IPS-11a (cell line): ENCODE measurements around the gene PSG1.
"Not testable (repeated sequence)": the region's sequence is repeated elsewhere in the genome, so short reads cannot be mapped to it uniquely, and the experiment has no call there.

Experiments used
- H3K4me3 ChIP-seq: one replicate; pipeline ENCODE4 v1.5.1; 2013; ENCODE audit warnings: low read depth, low read length, control low read depth

Gene PSG1

DNA sequence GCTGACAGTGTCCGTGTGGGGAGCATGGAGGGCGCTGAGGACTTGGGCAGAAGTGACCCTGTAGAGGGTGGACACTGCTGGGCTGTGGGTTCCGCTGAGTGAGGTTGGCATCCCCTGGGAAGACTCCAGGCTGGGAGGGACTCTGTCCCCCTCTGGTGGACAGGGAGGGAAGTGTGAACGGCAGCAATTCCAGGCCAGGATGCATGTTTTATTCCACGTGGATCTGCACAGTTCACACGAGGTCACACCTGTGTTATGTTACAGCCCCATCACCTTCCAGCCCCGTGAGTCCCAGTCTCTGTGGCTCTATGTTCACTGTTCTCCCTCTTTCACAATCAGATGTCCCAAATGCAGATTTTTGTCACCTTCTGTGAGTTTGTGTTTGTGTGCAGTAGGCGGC is 1.8 kb upstream of the PSG1 start:
- not testable (repeated sequence) for H3K4me3 ChIP-seq

DNA sequence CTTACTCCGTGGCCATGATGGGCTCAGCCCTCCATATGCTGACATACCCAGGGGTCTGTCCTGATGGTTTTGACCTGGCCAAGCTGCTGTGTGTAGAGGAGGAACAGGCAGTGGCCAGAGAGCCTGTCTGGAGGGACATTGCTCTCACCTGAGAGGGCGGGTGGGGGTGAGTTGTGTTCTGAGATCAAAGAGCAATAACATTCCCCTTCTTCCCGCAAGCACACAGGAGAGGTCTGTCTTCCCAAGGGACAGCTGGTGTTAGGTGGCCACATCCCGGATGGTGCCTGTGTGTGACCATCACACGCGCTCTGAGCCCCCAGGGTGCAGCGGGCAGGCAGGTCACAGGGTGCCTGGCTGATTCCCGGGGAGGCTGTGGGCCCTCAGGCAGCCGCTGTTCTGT is 1.1 kb upstream of the PSG1 start:
- H3K4me3 ChIP-seq = not testable (repeated sequence)

DNA sequence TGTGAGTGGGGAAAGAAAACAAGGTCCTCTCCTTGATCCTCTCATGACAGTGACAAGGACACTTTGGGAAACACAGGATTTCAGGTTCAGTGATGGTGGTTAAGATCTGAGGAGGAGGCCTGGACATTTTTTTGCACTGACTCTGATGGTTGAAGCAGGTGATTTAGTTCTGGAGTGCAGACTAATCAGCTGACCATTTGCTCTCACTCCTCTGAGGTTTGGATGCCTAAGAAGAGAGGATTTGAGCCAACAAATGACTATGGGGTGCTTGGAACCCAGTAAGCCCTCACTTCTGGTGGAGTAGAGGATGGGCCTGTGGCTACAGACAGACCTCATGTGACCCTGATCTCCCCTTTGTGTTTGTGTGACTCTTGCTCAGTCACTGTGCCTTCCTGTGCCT is 2.9 kb downstream of the PSG1 start:
- not testable (repeated sequence) for H3K4me3 ChIP-seq

DNA sequence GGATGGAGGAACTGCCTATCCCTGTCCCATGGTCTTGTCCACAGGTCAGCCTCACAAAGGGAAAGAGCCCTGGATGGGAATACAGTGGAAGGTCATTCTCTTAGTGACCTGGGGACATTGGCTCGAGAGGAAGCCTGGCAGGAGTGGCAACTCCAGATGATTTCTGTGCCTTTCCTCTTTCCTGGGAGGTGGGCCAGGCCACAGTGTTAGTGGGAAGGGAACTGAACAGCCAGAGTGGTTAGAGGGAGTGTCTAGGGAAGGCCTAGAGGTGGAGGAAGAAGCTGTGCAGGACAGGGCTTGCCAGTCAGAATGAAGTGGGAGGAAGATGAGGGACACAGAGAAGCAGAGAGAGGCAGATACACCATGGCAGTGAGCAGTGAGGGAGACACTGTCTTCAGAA is 3.6 kb downstream of the PSG1 start:
- H3K4me3 ChIP-seq = not testable (repeated sequence)

DNA sequence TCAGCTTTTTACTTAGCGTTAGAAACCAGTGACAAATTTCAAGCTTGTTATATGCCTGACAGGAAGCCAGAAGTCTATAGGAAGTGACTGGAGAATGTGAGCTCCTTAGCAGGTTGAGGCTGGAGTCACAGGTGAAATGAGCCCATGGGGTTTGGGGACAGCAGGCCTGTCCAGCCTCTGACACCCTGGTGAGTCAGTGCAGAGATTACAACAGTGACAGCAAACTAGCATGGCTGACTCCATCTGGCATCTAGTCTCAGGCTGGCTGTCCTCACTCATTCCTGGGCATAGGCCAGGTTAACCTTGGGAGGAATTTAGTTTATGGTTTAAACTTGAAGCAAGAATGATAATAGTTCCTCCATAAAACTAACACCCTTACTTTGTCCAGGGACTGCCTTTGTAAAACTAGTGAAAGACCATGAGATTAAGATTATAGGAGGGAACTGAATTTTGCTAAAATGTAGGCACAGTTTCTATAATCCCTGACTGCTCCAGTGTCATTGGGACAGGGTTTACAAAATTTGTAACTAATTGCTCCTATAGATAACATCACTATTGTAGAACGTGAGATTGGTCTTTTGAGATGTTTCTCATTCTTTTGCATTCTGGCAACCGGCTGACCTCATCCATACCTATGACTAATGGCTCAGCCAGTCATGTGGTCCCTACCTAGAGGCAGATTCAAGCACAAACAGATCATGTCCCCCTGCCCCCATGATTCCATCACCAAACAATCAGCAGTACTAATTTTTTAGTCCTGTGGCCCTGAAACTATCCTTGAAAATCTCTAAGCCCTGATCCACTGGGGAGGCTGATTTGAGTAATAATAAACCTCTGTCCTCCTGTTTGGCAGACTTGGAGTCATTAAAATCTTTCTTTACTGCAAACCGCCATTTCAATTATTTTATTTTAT is 4.4 kb downstream of the PSG1 start:
- H3K4me3 ChIP-seq = not testable (repeated sequence)

DNA sequence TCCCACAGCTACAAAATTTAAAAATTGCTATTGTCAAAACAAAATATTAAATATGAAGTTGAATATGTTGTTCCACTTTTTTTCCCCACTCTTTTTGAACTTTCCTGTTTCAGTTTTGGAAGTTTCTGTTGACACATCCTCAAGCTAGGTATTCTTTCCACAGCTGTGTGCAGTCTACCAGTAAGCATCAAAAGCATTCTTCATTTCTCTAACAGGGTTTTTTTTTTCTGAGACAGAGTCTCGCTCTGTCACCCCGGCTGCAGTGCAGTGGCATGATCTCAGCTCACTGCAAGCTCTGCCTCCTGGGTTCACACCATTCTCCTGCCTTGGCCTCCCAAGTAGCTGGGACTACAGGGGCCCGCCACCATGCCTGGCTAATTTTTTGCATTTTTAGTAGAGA is 5.4 kb downstream of the PSG1 start:
- not testable (repeated sequence) for H3K4me3 ChIP-seq

DNA sequence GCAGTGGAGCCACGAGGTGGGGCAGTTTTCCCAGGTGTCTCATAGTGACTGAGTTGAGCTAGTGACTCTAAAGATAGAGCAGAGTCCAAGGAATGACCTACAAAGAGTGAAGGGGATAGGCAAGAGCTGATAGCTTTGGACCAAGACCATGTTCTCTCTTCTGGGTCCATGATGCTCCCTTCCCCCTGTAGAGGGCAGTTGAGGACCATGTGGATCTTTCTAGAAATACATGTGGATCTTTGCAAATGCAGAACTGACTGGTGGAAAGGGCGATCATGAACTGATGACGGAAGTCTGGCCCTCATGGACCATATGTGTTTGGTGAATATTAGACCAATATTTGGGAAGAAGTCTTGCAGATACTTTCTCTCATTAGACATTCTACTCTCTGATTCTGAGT is 6.9 kb downstream of the PSG1 start:
- H3K4me3 ChIP-seq = no peak overlapping the region

DNA sequence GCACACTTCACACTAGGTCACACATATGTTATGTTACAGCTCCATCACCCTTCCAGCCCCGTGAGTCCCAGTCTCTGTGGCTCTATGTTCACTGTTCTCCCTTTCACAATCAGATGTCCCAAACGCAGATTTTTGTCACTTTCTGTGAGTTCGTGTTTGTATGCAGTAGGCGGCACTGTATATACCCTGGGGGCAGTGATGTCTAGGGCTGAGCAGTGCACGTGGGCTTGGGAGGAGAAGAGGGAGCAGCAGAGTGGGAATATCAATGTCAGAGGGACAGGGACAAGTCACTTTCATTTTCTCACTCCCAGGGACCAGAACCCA is 22.0 kb downstream of the PSG1 start:
- H3K4me3 ChIP-seq = no peak overlapping the region

DNA sequence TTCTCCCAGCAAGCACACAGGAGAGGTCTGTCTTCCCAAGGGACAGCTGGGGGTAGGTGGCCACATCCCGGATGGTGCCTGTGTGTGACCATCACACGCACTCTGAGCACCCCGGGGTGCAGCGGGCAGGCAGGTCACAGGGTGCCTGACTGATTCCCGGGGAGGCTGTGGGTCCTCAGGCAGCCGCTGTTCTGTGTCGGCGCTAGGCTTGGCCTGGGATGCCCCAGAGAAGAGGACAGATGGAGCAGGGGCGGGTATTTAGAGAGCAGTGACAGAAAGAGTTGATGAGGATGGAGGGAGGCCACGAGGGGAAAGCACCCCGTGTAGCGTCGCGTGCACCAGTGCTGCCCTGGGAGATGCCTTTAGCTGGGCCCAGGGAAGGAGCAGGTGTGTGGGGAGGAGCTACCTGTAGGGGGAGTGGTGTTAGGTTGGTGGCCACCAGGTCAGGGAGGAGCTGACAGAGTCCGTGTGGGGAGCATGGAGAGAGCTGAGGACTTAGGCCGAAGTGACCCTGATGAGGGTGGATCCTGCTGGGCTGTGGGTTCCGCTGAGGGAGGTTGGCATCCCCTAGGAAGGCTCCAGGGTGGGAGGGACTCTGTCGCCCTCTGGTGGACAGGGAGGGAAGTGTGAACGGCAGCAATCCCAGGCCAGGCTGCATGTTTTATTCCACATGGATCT is 22.5 kb downstream of the PSG1 start:
- not testable (repeated sequence) for H3K4me3 ChIP-seq

DNA sequence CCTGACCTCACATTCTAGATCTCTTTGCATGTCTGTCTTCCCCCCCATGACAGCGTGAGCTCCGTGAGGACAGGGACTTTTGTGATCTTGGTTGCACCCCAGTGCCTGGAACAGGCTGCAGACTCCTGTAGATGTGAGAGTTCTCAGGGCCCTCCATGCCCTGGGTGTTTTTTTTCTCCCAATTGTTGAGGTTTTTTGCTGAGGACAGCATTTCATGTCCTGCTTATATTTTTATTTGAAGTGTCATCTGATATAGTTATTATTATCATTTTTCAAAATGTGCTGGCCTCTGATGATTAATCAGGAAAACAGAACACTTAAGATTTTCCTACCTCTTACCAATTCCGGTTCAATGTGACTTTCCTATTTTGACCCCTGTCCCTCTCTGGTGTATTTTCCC is 24.8 kb downstream of the PSG1 start:
- not testable (repeated sequence) for H3K4me3 ChIP-seq

DNA sequence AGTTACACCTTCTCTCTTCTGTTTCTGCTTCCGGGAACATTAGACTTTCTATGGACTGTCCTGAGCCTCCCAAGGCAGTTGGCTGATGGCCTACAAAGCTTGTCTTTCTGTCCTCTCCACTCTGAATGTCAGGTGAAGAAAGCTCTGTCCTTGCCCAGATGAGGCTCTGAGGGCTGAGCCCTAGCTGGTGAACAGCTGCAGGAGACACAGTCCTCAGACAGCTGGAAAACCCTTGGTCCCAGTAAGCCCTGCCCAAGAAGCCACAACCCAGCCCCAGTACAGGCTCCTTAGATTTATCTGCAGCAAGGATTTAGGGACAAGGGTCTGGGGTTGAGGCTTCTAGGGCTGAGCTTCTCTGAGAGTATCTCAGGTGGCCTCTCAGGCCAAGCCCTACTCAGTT is 26.3 kb downstream of the PSG1 start:
- H3K4me3 ChIP-seq = not testable (repeated sequence)

DNA sequence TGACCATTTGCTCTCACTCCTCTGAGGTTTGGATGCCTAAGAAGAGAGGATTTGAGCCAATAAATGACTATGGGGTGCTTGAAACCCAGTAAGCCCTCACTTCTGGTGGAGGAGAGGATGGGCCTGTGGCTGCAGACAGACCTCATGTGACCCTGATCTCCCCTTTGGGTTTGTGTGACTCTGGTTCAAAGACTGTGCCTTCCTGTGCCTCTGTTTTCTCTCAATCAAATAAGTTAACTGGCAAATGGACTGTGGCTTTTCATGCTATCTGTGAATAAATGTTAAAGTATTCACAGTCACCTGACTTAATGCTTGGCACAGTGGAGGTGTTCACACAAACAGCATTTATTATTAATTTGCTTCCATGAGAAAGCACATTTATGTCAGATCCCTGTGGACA is 26.7 kb downstream of the PSG1 start:
- not testable (repeated sequence) for H3K4me3 ChIP-seq

DNA sequence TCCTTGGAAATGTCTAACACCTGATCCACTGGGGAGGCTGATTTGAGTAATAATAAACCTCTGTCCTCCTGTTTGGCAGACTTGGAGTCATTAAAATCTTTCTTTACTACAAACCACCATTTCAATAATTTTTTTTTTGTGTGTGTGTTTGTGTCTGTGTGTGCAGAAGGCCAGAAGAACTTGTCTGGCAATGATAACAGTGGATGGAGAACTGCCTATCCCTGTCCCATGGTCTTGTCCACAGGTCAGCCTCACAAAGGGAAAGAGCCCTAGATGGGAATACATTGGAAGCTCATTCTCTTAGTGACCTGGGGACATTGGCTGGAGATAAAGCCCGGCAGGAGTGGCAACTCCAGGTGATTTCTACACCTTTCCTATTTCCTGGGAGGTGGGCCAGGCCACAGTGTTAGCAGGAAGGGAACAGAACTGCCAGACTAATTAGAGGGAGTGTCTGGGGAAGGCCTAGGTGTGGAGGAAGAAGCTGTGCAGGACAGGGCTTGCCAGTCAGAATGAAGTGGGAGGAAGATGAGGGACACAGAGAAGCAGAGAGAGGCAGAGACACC is 27.7 kb downstream of the PSG1 start:
- not testable (repeated sequence) for H3K4me3 ChIP-seq

DNA sequence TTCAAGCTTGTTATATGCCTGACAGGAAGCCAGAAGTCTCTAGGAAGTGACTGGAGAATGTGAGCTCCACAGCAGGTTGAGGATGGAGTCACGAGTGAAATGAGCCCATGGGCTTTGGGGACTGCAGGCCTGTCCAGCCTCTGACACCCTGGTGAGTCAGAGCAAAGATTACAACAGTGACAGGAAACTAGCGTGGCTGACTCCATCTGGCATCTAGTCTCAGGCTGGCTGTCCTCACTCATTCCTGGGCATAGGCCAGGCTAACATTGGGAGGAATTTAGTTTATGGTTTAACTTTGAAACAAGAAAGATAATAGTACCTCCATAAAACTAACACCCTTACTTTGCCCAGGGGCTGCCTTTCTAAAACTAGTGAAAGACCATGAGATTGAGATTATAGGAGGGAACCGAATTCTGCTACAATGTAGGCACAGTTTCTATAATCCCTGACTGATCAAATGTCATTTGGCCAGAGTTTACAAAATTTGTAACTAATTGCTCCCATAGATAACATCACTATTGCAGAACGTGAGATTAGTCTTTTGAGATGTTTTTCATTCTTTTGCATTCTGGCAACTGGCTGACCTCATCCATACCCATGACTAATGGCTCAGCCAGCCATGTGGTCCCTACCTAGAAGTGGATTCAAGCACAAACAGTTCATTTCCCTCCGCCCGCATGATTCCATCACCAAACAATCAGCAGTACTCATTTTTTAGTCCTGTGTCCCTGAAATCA is 28.4 kb downstream of the PSG1 start:
- H3K4me3 ChIP-seq = no peak overlapping the region

DNA sequence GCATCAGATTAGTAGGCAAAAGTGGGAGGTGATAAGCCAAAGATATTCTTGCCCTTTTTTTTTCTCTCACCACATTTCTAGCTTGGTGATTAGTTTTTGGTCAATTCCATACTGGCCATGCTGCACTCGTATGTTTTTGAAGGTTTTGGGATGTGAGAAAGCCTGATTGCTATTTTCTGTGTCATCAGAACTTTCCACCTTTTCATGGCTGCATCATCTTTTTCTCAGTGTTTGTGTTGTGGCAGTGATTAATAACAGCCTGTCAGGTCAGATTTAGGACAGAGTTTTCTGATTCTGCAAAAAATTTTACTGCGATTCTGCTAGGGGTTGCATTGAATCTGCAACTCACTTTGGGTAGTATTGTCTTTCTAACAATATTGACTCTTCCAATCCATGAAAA is 32.9 kb downstream of the PSG1 start:
- no peak overlapping the region for H3K4me3 ChIP-seq

DNA sequence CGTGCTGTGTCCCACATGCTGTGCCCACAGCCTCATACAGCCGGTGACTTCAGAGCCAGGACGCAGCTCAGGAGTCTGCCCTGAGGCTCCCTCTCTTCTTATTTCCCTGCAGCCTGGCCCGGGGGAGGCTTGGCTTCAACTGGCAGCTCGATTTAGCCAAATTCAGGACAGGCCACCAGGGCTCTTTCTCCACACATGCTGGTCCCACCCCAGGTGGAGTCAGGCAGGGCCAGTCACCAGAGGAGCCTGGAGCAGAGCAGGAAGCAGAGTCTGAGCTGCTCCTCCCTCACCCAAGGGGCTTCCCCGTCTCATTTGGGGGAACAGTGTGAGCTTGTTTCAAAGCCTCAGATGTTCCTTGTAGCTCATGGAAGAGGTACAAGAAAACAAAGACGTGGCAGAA is 35.9 kb downstream of the PSG1 start:
- H3K4me3 ChIP-seq = not testable (repeated sequence)

DNA sequence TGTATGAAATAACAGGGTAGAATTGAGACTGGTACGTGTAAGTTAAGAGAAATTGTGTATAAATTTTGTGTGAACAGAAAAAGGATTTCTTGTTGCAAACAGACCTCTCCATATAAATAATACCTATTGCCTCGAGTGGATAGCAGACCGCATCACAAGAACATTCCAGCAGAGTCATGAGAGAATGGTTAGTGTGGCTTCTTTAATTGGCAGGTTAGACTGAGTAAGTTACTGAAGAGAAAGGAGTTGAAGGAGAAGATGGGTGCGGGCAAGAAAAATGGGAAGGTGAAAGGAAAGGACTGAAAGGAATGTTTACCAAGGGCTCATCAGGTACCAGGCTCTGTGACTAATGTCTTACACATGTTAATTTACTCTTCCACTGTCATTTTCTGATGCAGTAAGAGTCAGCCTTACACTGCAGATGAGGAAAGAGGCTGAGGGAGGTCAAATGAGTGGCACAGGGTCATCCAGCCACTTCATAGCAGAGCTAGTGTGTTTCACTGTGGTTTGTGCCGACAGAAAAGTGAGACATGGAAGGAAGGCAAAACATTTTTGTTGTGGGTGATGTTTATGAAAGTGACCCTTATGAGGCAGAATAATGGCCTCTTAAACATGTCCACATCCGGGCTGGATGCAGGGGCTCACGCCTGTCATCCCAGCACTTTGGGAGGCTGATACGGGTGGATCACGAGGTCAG is 46.6 kb downstream of the PSG1 start:
- H3K4me3 ChIP-seq = not testable (repeated sequence)

DNA sequence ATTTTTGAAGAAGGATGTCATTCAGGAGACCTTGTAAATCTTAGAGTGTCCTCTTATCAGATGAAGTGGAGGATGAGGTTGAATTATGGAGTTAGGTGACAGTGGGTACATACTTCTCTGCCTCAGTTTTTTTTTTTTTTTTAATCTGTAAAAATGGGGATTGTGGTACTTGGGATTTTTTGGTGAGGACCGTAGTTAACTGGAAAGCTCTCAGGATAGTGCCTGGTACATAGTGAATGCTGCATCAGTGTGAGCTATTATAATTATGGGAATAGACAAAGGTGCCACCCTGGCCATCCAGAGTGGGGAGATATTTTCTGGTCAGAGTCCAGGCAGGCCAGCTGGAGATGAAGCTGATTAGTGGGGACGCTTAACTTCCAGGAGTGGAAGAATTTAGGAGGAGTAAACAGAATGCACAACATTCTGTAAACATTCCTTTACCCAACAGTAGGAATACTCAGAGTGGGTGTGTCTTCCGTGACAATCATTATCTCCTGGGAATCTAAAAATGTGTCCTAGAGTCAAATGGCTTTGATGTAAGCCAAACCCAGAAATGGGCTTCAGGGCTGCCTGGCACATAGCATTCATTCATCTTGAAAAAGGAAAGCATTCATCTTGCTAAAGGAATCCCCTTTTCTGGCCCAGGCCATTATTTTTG is 47.4 kb downstream of the PSG1 start:
- H3K4me3 ChIP-seq = not testable (repeated sequence)

DNA sequence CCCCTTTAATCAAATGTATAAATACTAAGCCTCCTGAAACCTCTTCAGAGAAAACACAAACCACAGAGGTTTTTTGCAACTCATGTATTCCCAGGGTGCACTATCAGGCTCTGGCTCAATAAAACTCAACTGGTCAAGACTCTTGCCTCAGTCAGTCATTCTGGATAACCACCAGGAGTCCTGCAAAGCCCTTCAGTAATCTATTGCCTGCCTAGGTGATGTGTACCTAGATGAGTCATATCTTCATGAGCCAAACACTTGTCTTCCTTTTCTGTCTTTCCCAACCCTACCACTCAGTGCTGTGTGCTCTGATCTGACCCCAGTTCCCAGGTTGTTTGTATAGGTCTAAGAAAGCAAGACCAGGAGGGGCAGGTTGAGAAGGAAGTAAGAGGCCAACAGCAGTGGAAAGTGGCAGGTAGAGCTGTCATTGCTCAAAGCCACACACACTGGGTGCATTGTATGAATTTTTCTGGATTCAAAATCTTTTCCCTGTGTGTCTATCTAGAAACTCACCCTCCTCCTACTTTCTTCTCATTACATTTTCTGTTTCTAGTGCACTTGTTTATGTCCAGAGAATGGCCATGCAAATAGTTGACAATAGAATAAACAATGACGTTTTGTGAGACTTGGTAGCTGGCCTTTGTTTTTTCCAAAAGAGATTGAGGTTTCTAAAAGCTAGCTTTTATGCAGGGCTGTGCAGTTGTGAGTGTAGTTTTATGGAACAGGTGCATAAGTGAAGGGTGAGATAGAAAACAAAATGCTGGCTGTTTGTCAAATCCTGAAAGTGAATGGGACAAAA is 48.1 kb downstream of the PSG1 start:
- no peak overlapping the region for H3K4me3 ChIP-seq
